GM18873 (cell line): Measurements from ENCODE around the gene SLC12A3.

Experiments used
- ATAC-seq: cut with Tn5 transposase; IDR thresholded peaks from one replicate; pipeline ENCODE4 v1.9.1; 2021; ENCODE audit warnings: mild to moderate bottlenecking, moderate library complexity, moderate number of reproducible peaks; ENCODE audit not compliant: unreplicated experiment, low FRiP score

The SLC12A3 gene

DNA sequence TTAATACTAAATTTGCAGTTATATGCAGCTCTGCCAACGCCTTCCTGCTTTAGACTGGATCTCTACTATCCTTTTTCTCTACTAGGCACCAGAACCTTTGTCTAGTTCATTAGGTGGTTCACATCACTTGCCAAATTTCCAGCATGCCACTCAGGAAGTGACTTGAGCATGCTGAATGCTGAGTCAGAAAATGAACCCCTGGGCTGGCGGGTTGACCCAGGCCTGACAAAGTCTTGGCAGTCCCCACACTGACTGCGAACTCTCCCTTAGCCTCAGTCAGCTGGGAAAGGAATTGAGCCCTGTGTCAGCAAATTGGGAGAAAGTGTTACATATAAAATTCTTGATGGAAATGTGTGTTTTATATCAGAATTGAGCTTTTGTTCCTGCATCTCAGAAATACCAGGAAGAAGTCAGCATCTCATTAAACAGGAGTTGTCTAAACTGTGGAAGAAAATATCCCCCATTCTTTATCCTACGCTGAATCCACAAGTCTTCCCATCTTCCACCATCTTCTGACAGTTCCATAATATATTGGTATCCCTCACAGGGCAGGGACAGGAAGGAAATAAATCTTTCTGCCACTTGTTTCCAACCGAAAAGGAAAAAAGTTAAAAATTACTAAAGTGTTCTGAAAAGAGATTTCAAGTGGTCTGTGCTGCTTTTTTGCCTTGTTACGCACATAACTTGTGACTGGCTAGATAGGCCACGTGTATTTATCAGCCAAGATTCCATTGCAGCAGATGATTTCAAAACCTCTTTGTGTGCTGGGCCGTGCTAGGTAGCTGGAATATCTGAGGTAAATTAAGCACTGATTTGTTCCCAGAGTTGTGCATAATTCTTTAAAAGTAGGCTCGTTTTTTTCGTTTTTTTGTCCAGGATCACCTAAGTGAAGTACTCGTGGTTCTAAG is 16.7 kb upstream of the SLC12A3 start:
- ATAC-seq, result no peak

DNA sequence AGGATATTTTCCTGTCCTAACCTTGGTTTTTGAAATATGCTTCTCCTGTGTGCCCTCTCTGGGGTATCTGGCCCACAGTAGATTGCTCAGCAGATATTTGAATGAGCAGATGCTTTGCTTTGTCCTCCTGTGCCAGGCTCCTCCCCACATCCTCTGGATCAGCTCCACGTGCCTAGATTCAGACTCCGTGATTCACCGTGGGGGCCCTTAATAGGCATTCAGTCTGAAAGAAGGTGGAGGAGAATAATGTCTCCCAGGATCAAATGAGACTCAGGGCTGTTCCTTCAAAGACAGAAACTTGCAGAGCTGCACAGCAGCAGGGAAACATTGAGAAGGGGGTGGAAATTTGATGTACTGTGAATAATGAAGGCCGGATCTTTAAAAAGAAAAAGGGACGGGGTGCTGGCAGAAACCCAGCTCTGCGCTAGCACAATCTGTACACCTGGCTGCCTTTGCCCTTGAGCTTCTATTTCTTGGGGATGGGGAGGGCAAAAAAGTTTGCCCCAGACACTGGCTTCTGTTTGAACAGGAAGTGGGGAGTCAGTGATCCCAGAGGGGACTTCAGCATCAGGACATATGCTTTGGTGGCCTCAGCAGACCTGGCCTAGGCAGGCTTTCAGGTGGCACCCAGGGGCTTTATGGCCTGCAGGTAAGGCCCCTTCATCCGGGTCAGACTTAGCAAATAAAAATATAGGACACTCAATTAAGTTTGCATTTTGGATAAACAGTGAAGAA is 15.9 kb upstream of the SLC12A3 start:
- no peak for ATAC-seq

DNA sequence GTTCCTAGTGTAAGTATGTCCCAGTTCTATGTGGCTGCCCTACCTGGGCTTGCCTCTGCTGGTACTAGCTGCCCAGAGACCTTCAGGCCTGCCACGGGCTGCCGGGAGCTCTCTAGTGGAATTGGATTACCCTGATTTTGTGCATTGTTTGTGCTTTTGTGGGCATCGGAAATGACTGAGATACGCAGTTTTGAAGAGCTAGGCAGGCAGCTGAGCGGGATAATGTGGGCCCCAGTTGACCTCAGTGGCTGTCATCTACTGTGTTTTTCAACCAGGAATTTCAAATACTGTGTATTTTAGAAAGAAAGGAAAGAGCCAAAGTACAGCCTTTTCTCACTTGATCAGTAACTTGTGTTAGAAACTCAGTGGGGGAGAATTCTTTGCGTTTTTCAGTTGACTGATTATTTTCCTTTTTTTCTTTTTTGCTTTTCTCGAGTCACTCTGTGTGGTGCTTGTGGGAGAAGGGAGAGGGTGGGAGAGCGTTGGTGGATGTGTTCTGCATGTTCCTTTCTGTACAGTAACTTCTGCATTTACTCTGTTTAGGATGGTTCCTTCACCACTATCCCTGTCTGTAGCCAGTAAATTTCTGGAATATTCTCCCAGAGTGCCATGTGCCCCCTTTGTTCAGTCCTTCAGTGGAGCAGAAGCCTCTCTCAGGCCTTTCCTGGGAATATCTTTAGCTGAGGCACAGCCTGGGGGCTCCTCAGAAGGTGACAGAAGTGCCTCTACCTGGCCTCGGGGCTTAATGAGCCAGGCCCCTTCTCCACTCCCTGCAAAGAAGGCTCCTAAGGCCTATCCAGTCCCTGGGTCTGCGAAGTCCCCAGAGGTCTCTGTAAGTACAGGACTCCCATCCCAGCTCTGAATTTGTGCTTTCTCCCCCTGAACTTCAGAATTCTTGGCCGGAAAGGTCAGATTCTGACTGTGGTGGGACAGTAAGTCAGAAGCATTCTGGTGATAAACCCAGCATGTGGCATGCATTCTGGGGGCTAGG is 15.0 kb upstream of the SLC12A3 start:
- ATAC-seq, result no peak

DNA sequence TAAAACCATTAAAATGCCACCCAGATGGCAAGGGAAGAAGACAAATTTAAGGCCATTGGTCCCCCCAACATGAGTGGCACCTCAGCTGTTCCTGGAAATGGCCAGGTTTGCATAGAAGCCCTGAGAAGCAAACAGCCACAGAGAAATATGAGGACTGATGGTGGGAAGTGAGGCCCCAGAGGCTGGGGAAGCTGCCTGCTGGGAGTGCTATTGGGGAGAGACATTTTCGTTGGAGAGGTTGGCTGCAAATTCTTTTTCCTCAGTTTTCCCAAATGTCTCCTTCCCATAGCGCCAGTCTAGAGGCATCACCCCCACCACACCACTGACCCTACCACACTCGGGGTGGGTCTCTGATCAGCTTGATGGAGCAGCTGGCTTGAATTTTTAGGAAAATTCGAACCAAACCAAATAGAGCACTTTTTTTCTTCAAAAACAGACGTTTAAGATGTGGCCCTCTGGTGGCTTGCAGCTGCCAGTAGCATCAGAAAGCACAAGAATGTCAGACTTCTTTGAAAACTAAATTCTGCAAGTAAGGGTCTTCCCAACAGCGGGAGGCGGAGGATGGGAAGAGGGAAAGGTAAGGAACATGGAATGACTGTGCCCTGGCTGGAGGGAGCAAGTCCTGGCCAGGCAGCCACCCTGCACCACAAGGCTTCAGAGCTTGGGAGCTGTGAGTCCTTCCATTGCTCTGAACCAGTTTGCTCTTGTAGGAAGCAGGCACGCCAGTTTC is 13.2 kb upstream of the SLC12A3 start:
- ATAC-seq, result no peak

DNA sequence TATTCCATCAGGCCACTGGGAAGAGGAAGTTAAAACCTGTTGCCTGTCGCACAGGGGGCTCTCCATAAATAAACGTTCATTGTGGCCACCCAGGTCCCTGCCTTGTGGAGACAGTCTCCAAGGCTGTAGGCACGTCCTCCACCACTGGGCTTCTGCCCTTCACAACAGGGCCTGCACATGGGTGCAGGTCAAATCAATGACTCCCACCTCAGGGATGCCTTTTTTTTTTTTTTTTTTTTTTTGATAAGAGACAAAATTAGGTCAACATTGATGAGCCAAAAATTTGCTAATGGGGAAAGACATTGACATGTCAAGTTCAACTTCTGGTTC is 12.6 kb upstream of the SLC12A3 start:
- ATAC-seq, result no peak

DNA sequence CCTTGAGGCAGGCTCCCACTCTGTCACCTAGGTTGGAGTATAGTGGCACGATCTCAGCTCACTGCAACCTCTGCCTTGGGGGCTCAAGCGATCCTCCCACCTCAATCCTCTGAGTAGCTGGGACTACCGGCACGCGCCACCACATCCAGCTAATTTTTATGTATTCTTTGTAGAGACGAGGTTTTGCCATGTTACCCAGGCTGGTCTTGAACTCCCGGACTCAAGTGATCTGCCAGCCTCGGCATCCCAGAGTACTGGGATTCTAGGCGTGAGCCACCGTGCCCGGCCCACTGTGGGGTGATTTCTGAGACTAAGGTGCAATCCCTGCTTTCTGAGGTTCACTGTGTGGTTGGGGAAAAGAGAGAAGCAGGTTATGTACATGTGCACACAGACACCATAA is 12.0 kb upstream of the SLC12A3 start:
- no peak for ATAC-seq

DNA sequence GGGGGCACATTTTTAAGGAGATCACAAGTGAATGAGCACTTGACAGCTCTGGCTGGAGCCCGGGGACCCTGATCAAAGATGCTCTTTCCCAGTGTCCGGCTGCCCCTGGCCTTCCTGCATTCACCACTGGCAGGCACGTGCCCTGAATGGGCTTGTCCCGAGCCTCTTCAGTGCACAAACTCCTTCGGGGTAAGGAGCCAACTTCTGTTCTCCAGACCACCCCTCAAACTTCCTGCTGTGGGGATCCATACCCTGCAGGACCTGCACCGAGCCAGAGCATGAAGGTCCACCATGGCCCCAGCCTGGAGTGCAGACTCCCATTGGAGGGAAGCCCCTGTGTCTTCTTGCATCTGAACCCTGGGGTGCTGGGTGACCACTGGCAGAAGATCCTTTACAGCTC is 9.8 kb upstream of the SLC12A3 start:
- ATAC-seq, result no peak

DNA sequence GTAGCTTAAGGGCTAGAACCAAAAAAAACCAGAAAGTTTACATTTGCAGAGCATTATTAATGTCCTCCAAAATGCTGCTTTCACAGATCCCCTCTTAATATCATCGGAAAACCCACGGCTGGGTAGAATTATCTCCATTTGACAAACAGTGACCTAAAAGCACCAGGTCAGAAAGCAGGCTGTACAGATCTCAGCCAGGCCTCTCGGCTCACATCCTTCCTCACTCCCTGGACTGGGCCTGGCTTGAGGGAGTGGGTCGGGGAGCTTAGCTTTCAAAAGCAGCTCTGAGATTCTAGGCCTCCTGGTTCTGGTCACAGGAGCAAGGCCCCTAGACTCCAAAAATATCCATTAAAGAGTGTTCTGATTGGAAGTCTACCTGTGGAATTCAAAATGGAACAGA is 9.1 kb upstream of the SLC12A3 start:
- no peak for ATAC-seq

DNA sequence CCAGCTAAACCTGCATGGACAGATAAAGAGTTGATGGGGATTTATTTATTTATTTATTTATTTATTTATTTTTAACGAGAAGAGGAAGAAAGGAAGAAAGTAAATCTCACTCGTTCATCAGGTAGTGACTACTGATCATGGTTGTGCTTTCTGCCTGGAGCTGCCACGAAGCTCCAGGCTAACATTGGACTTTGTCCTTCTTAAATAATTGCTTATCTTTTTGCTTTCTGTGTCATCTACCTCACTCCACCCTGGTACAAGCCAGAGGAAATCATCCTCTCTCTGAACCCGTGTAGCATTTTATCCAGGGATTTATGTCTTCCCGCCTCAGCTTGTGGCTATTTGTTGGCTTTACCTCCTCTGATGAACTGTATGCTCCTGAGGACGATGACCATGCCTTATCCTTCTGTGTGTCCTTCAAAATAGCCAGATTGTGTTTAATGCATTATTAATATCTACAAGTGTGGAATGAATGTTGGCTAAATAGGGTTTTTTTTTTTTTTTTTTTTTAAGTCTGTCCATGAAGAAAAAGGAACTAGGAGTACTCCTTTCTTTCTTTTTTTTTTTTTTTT is 8.0 kb upstream of the SLC12A3 start:
- no peak for ATAC-seq

DNA sequence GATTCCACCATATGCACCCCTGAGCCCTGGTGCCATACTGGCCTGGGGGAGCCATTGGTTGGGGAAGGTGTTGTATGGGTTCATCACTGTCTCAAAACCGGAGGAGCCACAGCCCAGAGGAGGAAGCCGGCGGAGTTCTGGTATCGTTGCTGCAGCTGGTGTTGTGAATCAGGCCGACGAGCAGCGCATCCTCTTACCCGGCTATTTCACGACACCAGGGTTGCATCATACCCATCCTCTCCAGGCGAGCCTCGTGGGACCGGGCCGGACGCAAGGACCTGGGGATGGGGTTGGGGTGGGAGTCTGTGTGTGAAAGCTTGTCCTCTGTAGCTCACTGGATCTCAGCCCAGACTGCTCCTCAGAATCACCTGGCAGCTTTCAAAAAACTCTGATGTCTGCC is 6.6 kb upstream of the SLC12A3 start:
- ATAC-seq, result no peak

DNA sequence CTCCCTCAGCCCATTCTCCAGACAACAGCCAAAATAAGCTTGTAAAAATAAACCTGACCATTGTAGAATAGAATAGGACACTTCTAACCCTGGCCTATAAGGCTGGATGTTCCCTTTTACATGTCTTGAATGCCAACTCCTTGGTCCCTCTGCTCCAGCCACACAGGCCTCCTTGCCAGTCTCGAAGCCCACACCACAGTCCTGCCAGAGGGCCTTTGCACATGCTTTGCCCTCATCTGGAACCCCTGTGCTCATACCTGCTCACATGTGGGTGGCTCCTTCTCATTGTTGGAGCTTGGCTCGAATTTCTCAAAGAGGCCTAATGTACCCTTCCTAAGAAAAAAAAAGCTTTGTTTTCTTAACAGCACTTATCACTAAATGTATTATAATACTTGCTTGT is 5.4 kb upstream of the SLC12A3 start:
- ATAC-seq, result no peak

DNA sequence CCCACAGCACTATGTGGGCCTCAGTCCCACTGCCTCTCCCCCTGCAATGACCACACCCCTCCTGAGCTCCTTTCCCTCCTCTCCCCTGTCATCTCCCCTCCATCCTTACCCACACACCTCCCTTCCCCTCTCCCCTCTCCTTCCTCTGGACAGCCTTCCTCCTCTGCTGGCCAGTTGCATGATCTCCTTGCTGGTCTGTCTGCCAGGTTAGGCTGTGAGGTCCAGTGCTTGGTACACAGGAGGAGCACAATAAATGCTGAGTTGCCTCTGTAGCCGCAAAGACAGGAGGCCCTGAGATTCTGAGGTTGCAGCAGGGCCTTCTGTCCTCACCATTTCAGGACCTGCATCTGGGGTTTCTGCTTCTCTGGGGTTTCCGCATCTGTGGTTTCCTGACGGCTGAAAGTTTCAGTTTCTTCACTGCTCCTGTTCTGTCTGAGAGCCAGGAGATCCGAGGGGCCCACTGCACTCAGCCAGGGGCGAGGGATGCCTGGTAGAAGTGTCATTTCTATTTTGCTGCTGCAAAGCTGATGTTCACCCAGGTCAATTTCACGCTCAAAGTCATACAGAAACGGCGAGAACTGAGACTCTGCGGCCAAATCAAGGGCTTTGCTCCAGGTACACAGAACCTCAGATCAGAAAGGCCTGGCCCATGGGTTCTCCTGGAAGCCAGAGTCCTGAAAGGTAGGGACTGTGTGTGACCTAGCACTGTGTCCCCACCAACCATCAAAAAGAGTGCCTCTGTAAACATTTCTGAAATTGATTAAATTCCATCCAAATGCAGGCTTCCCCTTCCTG is 4.6 kb upstream of the SLC12A3 start:
- peak; percentile 64 for ATAC-seq

DNA sequence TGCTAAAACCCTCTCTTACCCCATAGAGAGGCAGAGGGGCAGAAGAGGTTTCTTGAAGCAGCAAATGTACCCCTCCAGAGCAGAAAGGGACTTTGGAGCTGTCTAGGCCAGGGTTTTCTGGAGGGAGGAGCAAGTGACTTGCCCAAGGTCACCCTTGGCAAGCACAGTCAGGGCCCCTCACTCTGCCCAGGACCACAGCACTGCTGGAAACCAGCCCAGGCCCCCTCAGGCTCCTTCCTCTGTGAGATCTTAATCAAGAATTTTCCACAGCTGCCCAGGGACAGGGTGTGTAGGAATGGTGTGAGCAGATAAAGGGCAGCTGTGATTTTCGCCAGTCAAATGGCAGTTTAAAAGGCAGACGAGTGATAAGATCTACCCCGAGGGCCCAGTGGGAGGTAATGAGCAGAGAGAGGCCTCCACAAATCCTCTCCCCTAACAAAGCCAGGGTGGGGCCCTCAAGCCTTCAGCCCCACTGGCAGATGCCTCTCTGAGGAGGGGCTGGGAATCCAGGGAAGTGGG is 3.9 kb upstream of the SLC12A3 start:
- ATAC-seq, result no peak

DNA sequence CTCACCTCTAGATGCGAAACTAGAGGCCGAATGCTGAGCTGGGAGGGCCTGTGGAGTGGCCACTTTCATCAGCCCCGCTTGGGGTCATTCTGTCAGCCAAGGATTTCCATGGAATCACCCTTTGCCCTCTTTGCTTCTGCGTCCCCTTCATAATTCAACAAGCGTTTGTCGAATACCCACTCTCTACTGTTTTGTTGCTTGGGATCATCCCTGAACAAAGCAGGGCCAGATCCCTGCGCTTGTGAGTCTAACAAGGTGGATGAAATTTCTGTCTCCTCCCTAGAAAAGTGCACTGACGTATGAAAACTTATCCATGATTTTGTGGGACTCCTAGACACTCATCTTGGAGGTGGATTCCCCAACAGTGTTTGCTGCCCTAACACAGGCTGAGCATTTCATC is 3.3 kb upstream of the SLC12A3 start:
- ATAC-seq, result no peak

DNA sequence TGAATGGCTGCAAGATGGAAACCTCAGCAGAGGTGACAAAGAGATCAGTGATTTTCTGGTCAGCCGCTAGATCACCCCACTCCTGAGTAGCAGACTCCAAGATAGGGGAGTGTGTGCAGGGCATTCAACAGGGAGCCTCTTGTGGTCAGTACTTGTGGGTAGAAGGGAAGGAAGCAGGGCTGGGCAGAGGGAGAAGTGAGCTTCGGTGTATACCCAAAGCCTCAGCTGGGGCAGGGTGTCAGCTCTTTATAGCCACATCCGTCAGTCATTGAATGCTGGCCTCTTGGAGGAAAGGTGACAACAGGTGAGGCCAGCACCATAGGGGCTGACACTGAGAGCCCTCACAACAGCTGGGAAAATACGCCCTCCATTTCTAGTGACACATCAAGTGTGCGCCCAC is 2.2 kb upstream of the SLC12A3 start:
- no peak for ATAC-seq

DNA sequence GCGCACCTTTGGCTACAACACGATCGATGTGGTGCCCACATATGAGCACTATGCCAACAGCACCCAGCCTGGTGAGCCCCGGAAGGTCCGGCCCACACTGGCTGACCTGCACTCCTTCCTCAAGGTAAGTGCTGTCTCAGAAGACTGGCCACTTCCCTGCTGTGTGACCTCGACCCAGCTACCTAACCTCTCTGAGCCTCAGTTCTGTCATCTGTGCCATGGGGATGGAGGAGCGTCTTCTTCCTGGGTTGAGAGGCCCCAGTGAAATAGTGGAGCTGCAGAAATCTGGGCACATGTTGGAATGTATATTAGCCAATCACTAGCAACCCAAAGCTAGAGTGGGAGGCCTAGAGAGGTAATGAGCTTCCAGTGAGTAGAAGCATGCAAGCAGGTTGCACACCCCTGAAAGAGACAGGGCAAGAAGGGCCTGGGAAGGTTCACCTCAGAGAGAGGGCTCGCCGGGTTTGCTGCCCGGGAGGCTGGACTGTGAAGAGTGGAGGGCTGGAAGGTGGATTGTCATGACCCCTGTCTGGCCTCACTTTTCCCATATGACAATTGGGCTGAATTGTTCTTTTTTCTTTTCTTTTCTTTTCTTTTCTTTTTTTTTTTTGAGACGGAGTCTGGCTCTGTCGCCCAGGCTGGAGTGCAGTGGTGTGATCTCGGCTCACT is 521 bp downstream of the SLC12A3 start:
- ATAC-seq, result no peak

DNA sequence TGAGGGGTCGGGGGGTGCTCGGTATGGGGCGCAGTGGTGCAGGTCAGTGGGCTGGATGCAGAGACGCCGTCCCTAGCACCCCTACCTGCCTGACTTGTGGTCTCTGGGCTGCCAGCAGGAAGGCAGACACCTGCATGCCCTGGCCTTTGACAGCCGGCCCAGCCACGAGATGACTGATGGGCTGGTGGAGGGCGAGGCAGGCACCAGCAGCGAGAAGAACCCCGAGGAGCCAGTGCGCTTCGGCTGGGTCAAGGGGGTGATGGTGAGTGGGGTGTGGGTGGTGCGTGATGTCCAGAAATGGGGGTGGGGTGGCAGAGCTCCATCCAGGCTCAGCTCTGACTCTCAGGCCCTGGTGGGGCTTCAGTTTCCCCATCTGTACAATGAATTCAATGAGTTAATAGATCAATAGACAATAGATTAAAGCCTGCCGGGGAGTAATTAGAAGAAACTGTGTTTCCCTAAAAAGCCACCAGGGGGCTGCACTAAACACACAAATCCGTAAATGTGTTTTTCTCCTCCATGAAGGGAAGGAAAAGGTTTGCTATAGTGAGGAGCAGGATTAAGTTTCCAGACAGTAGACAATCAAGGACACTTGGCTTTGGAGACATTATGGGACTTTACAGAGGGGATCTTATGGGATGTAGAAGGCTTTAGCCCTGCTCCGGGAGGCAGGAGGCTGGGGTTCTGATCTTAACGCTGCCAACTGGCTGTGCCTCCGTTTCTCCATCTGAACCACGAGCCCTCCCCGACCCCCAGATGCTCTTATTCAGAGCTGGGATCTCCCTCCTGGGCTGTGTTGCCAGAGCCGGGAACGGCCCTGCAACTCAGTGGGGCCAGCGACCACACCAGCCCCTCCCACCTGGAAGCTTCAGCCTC is 2.2 kb downstream of the SLC12A3 start:
- no peak for ATAC-seq
